NT2/D1 (cell line): ENCODE data around the gene CCR2.
A peak's percentile ranks its signal among the peaks of the same experiment; 100 is the strongest.

Experiments used
- DNase-seq: peaks from one replicate; pipeline ENCODE4 v3.0.0-alpha.2; 2011; ENCODE audit warnings: low read depth, low spot score
- H3K27me3 ChIP-seq: 2 replicates; pipeline ENCODE4 v1.6.0; 2011; ENCODE audit warnings: mild to moderate bottlenecking; ENCODE audit not compliant: insufficient read length, insufficient read depth
- H3K36me3 ChIP-seq: 2 replicates; pipeline ENCODE4 v1.6.1; 2011; ENCODE audit warnings: mild to moderate bottlenecking, low read length, mixed read lengths; ENCODE audit not compliant: insufficient read depth, insufficient read length
- H3K4me1 ChIP-seq: 2 replicates; pipeline ENCODE4 v1.5.1; 2011; ENCODE audit not compliant: insufficient read depth, insufficient read length
- H3K4me3 ChIP-seq: 2 replicates; pipeline ENCODE4 v1.5.1; 2011; ENCODE audit warnings: low read depth; ENCODE audit not compliant: insufficient read length
- H3K9ac ChIP-seq: 2 replicates; pipeline ENCODE4 v1.6.0; 2011; ENCODE audit warnings: low read depth; ENCODE audit not compliant: insufficient read length
- H3K9me3 ChIP-seq: 2 replicates; pipeline ENCODE4 v1.5.1; 2011; ENCODE audit warnings: mild to moderate bottlenecking, low read length; ENCODE audit not compliant: insufficient read depth
- SUZ12 ChIP-seq: IDR thresholded peaks from 2 replicates; pipeline ENCODE4 v1.6.1; 2011; ENCODE audit not compliant: insufficient read length, insufficient read depth; ENCODE audit errors: extremely low read depth
- YY1 ChIP-seq: IDR thresholded peaks from 2 replicates; pipeline ENCODE4 v1.6.1; 2011; ENCODE audit not compliant: insufficient read length, insufficient read depth
- ZNF274 ChIP-seq: IDR thresholded peaks from 2 replicates; pipeline ENCODE4 v1.6.1; 2011; ENCODE audit warnings: mild to moderate bottlenecking, low read depth, low read length

The CCR2 gene

GRCh38 chr3:46371519-46372340 lies 17.8 kb downstream of the CCR2 start:
- DNase-seq: no peak
- no peaks in the 10 kb centered on the region for H3K27me3 ChIP-seq
- no peaks in the 10 kb centered on the region for H3K4me1 ChIP-seq
- H3K36me3 ChIP-seq: no peaks in the 10 kb centered on the region
- H3K4me3 ChIP-seq: no peak overlapping the region
- no peak for TF ChIP-seq ZNF274
- no peak for TF ChIP-seq YY1
- TF ChIP-seq SUZ12: no peak
- H3K9ac ChIP-seq: no peak overlapping the region
- no peaks in the 10 kb centered on the region for H3K9me3 ChIP-seq

- H3K9ac ChIP-seq: no peak overlapping the region
- TF ChIP-seq YY1 (no peak), SUZ12 (no peak), ZNF274 (no peak)
- no peak for DNase-seq
- no peak overlapping the region for H3K4me3 ChIP-seq
- H3K27me3 ChIP-seq: no peaks in the 10 kb centered on the region
- H3K9me3 ChIP-seq: no peaks in the 10 kb centered on the region
- no peaks in the 10 kb centered on the region for H3K36me3 ChIP-seq
- H3K4me1 ChIP-seq: no peaks in the 10 kb centered on the region
Measured at GRCh38 chr3:46372492-46373359, 18.8 kb downstream of the CCR2 start.

GRCh38 chr3:46374755-46375154 lies 20.8 kb downstream of the CCR2 start:
- Histone ChIP-seq H3K4me1 (no peaks in the 10 kb centered on the region), H3K9me3 (no peaks in the 10 kb centered on the region), H3K4me3 (no peak overlapping the region), H3K36me3 (no peaks in the 10 kb centered on the region), H3K27me3 (no peaks in the 10 kb centered on the region), H3K9ac (no peak overlapping the region)
- DNase-seq: no peak
- no peak for TF ChIP-seq ZNF274
- no peak for TF ChIP-seq SUZ12
- no peak for TF ChIP-seq YY1

- TF ChIP-seq SUZ12 (no peak), YY1 (no peak), ZNF274 (no peak)
- Histone ChIP-seq H3K4me3 (no peak overlapping the region), H3K9me3 (no peaks in the 10 kb centered on the region), H3K27me3 (no peaks in the 10 kb centered on the region), H3K9ac (no peak overlapping the region), H3K36me3 (no peaks in the 10 kb centered on the region), H3K4me1 (no peaks in the 10 kb centered on the region)
- DNase-seq: no peak
Measured at GRCh38 chr3:46375218-46375617, 21.3 kb downstream of the CCR2 start.

GRCh38 chr3:46375814-46376213 lies 21.9 kb downstream of the CCR2 start:
- no peaks in the 10 kb centered on the region for H3K36me3 ChIP-seq
- TF ChIP-seq SUZ12: no peak
- no peak for TF ChIP-seq ZNF274
- TF ChIP-seq YY1: no peak
- no peaks in the 10 kb centered on the region for H3K9me3 ChIP-seq
- H3K4me3 ChIP-seq: no peak overlapping the region
- peak; percentile 28 for DNase-seq
- H3K4me1 ChIP-seq: peaks cover 4% of the 10 kb centered on the region
- no peaks in the 10 kb centered on the region for H3K27me3 ChIP-seq
- H3K9ac ChIP-seq: no peak overlapping the region

- Histone ChIP-seq H3K4me3 (no peak overlapping the region), H3K9me3 (no peaks in the 10 kb centered on the region), H3K27me3 (no peaks in the 10 kb centered on the region), H3K9ac (no peak overlapping the region), H3K36me3 (no peaks in the 10 kb centered on the region), H3K4me1 (peaks cover 4% of the 10 kb centered on the region)
- TF ChIP-seq ZNF274 (no peak), YY1 (no peak)
- peak; percentile 66 for DNase-seq
Measured at GRCh38 chr3:46378426-46378942, 24.6 kb downstream of the CCR2 start.
